GM10266 (cell line): ENCODE data around the gene CCDC142.

Experiments used
- DNase-seq: peaks from one replicate; pipeline ENCODE4 v3.0.0; 2012; ENCODE audit errors: extremely low spot score
- CTCF ChIP-seq: IDR thresholded peaks from 2 replicates; pipeline ENCODE4 v1.5.1; 2012; ENCODE audit warnings: mild to moderate bottlenecking, low read depth; ENCODE audit not compliant: control insufficient read depth, insufficient read depth; ENCODE audit errors: missing control alignments

CCDC142 gene

GRCh38 chr2:74499267-74499939, 16.6 kb upstream of the CCDC142 start, which contains the start of gene LBX2:
Gene LBX2 (minus strand): TSS chr2:74499603. CDS start chr2:74499537, 66 bp downstream.
- DNase-seq = no peak
- no peak for TF ChIP-seq CTCF

GRCh38 chr2:74498500-74499266, 15.9 kb upstream of the CCDC142 start:
- peak; percentile 47 for DNase-seq
- TF ChIP-seq CTCF = no peak

- no peak for TF ChIP-seq CTCF
- peak; percentile 47 for DNase-seq
Observed at GRCh38 chr2:74497777-74498499, 15.1 kb upstream of the CCDC142 start.

GRCh38 chr2:74496997-74497776, 14.4 kb upstream of the CCDC142 start:
- no peak for DNase-seq
- TF ChIP-seq CTCF = no peak

GRCh38 chr2:74495440-74495839, 12.6 kb upstream of the CCDC142 start:
- no peak for DNase-seq
- no peak for TF ChIP-seq CTCF

- TF ChIP-seq CTCF = no peak
- no peak for DNase-seq
Observed at GRCh38 chr2:74493546-74493945, 10.7 kb upstream of the CCDC142 start.
